Measurements from ENCODE around the gene INPP5B.
"Not testable (repeated sequence)": the region's sequence is repeated elsewhere in the genome, so short reads cannot be mapped to it uniquely, and the experiment has no call there.

Gene INPP5B

DNA sequence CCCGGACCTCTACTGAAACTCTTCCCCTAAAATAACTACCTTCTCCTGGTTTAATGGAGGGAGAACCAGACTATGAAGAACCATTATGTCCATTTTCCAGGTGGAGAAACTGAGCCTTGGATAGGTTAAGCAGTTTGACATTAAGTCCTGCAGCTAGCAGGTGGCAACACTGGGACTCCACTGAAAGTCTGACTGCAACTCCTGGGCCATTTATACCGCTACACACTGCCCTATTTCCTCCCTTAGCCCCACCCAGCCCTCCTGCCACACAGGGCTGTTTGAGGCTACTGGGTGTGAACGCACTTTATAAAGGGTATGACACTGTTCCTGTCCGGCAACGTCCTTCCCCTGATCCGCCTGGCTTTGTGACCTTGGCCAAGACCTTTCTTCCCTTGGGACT, 511 bp upstream of the INPP5B start:
- DNase-seq: no peak

GRCh38 chr1:37945743-37946702, 830 bp downstream of the INPP5B start:
- DNase-seq: no peak

GRCh38 chr1:37945251-37945650, 1.6 kb downstream of the INPP5B start:
- DNase-seq: no peak

DNA sequence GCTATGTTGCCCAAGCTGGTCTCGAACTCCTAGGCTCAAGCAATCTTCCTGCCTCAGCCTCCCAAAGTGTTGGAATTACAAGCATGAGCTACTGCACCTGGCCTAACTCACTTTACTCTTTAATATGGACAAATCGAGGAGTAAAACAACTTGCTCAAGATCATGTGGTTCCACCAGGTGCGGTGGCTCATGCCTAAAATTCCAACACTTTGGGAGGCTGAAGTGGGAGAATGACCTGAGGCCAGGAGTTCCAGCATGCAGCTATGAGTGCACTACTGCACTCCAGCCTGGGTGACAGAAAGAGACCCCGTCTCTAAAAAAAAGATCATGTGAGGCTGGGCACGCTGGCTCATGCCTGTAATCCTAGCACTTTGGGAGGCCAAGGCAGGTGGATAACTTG, 2.0 kb downstream of the INPP5B start:
- DNase-seq: no peak

GRCh38 chr1:37944086-37944763, 2.6 kb downstream of the INPP5B start:
- no peak for DNase-seq

DNA sequence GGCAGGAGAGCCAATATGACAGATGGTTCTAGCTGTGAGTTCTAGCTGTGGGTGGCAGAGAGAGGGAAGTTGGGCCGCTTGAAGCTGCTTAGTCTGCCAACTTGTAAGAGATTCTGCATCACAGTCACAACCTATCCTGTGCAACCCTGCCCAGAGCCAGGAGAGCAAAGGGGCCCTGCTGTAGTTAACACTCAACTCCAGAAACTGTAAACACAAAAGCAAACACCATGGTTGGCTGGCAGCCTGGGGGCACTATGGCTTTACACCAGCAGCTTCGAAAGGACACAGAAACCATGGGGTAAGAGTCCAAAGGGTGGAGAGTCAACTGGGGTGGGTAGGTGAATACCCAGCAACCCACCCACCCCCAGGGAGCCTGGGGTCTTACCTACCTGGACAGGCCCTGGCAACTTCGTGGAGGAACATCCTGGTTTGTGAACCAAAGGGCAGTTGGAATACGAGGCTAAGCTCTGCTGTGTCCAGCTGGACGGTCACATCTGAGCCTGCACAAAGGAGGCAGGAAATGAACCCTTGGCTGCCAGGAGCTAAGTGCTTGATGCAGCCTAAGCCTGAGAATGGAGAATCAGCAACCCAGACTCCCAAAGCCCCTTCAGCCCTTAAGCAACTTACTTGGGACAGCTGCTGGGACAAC, 6.4 kb downstream of the INPP5B start:
- DNase-seq: peak; percentile 78

GRCh38 chr1:37936760-37937159, 10.1 kb downstream of the INPP5B start:
- not testable (repeated sequence) for DNase-seq

DNA sequence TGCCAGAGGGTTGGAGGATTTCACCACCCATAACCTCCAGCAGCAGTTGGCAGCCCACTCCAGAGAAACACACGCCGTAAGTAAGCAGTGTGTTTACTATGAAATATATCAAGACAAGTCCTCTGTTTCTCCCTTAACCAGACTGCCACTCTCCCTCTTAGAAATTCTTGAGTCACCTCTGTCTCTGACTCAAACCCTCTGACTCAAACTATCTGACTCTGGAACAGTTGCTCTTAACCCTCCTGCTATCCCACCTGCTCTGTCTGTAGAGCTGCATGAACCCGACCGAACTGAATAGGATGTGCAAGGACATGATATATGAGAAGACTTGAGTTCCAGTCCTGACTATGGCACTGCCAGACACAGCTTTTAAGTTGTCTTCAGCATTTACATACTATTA, 14.1 kb downstream of the INPP5B start:
- DNase-seq: no peak

DNA sequence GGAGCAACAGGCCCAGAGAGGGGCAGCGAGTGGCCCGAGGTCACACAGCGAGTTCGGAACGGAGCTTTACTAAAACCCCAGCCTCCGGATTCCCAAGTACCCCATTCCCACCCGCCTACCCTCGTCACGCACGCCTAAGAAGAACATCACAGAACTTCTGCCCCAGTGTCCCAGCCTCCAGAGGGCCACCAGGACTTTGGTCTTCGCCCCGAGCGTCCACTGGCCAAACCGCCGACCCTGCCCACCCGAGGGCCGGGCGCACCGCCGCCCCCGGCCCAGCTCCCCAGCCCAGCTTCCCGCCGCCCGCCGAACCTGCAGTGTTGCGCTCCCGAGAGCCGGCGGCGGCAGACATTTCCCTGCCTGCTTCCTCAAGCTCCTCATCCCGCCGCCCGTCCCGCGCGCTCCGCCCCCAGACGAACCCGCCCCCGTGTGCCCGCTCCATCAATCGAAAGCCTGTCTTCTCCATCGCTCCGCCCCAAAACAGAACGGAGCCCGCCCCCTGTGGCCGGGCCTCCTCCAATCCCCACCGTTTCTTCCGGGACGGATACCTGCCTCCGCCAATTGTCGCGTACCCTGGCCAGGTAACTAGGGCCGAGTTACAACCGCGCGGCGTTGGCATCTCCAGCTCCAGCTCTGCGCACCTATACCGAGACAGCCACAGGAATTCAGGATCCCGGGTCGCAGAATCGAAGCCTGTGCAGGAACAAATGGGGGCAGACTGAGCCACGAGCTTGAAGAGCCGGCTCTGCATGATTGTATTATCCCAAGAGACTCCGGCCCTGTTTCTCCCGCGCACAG, 15.3 kb downstream of the INPP5B start:
- DNase-seq: peak; percentile 96

DNA sequence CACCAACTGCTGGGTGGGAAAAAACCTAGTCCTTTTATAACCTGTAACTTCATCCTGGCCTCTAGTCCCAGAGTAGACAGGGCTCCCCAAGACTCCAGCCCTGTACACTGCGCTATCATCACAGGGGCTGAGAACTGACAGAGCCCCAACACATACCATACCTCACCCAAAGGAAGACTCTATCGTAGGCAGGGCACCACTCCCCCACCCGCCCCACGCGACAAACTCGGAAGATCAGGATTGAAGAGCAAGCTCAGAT, 15.8 kb downstream of the INPP5B start:
- DNase-seq: no peak

- DNase-seq: no peak
These were observed 16.4 kb downstream of the INPP5B start for GRCh38 chr1:37930246-37931101.

- no peak for DNase-seq
These were observed 20.6 kb downstream of the INPP5B start for GRCh38 chr1:37926038-37926924.

DNA sequence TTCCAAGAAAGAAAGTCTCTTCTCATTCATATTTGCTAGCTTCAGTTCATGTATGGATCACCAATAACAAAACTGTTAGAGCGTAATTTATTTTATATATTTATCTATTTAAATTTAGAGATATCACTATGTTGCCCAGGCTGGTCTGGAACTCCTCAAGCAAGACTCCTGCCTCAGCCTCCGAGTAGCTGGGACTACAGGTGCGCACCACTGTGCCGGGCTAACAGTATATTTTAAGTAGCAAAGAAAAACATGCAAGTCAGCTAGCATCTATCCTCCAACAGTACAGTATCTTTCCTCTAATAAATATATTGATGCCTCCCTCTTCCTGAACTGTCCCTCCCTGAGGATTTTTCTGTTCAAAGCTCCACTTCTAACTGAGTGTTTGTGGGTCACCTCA, 21.5 kb downstream of the INPP5B start:
- no peak for DNase-seq

GRCh38 chr1:37923551-37923889, 23.3 kb downstream of the INPP5B start:
- no peak for DNase-seq

DNA sequence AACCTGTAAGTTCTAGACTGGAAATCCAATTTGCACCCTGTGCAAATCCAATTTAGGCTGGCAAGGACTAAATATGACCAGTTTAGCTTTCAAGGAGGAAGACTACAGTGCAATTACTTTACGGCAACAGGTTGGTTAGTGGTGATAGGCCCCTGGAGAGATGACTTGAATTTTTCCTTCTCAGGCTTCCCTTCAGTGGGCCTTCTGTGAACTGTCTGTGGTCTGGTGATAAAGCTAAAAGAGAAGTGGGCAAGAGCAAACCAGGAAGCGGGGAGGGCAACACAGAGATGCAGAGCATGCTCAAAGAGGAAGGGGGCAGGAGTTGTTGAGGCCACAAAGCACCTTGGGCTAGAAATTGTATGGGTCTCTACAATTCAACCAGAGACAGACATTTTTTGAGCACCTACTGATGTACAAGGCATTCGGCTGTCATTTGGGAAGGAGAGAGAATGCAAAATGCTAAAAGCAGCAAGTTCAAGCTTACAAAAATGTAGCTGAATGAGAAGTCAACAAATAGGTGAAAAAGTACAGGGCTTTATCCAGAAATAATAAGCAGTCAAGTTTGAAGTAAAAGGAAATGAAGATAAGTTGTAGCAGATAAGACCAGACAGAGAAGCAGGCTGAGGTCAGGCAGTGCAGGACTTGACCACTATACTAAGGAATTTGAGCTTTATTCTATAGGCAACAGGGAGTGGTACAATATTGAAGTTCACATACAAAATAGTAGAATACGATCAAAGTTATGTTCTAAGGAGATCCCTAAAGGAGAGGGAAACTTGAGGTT, 23.9 kb downstream of the INPP5B start:
- no peak for DNase-seq

DNA sequence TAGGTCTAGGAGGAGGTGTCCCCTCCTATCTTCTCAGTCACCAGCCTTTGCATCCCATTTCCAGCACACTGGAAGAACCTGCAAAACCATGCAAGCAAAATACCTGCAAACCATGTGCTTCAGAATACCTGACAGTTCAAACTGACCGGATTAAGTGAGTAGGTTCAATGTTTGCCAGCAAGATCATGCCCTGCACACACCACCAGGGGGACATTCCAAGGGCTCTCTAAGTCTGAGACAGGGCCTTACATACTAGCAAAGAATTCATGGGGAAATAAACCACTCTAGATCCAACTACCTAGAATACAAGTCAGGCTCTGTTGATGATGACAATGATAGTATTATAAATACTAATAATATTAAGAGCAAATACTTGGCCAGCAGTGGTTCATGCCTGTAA, 27.6 kb downstream of the INPP5B start:
- DNase-seq: no peak

DNA sequence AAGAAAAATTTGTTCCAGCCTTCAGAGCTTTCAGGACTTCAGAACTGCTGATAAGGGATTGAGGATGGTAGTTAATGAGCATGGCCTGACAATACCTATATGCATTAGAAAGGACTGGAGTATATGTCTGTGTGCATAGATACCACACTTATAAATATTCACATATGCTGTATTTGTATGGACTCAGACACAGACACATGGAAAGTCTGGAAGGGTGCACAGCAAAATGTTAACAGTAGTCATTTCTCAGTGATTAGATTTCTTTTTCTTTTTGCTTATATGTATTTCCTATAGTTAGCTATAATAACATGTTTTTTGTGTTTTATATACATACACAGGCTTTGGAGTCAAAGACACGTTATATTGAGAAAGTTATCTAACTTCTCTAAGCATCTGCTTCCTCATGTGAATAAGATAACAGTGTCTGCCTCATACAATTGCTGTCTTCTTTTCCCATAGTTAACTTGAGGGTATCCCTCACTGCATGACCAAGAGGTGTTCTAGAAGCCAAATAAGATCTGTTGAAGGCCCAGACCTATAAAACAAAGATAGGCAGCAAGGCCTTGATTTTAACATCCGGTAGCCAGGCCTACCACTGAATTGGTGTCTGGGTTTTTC, 31.3 kb downstream of the INPP5B start:
- no peak for DNase-seq

- DNase-seq: peak; percentile 73
These were observed 32.0 kb downstream of the INPP5B start for GRCh38 chr1:37914719-37915475.

DNA sequence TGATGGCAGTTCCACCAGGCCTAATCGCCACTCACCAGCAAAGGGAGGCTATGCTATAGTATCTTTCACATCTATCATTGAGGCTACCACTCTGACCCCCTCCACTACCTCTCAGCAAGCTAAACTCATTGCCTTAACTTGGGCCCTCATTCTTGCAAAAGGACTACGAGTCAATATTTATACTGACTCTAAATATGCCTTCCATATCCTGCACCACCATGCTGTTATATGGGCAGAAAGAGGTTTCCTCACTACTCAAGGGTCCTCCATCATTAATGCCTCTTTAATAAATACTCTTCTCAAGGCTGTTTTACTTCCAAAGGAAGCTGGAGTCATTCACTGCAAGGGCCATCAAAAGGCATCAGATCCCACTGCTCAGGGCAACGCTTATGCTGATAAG, 35.4 kb downstream of the INPP5B start:
- DNase-seq: not testable (repeated sequence)
